Osteocyte (in vitro differentiated cells): Measurements from ENCODE around the gene PPARA. TPM values are rescaled to one million over a fixed set of nuclear protein-coding genes. Genes with fewer than 3 reads are reported as not detected.

Experiments used
- DNase-seq: peaks from one replicate; pipeline ENCODE4 v3.0.0; 2021; ENCODE audit warnings: mixed read lengths; ENCODE audit not compliant: unreplicated experiment; ENCODE audit errors: extremely low spot score
- H3K27ac Mint-ChIP-seq: one replicate; pipeline ENCODE4 v1.8.0; 2021; ENCODE audit warnings: mild to moderate bottlenecking, mixed read lengths; ENCODE audit not compliant: unreplicated experiment
- H3K27me3 Mint-ChIP-seq: one replicate; pipeline ENCODE4 v1.8.0; 2021; ENCODE audit warnings: mixed read lengths; ENCODE audit not compliant: unreplicated experiment
- H3K36me3 Mint-ChIP-seq: one replicate; pipeline ENCODE4 v1.8.0; 2021; ENCODE audit warnings: mixed read lengths; ENCODE audit not compliant: unreplicated experiment
- H3K4me1 Mint-ChIP-seq: one replicate; pipeline ENCODE4 v1.8.0; 2021; ENCODE audit warnings: mixed read lengths; ENCODE audit not compliant: unreplicated experiment
- H3K4me3 Mint-ChIP-seq: one replicate; pipeline ENCODE4 v1.8.0; 2021; ENCODE audit warnings: mild to moderate bottlenecking, moderate library complexity, mixed read lengths; ENCODE audit not compliant: unreplicated experiment
- H3K9me3 Mint-ChIP-seq: one replicate; pipeline ENCODE4 v1.8.0; 2021; ENCODE audit warnings: mixed read lengths; ENCODE audit not compliant: unreplicated experiment
- CTCF ChIP-seq: fragments of 200-600 bp; sonication (generic); IDR thresholded peaks from 2 replicates; pipeline ENCODE4 v1.5.0; 2021; ENCODE audit warnings: antibody characterized with exemption, mild to moderate bottlenecking, moderate library complexity
- total RNA-seq: library from RNA; stranded (reverse); gene quantifications from 2 replicates; pipeline ENCODE4 v1.2.1, GENCODE V29; 2021

The PPARA gene
- total RNA-seq, 1 donor from 2014 or later: 21.9 TPM

- no peak overlapping the region for H3K4me3 Mint-ChIP-seq
- TF ChIP-seq CTCF: no peak
- no peak overlapping the region for H3K27ac Mint-ChIP-seq
- H3K9me3 Mint-ChIP-seq: no peaks in the 10 kb centered on the region
- H3K4me1 Mint-ChIP-seq: no peaks in the 10 kb centered on the region
- no peaks in the 10 kb centered on the region for H3K27me3 Mint-ChIP-seq
- H3K36me3 Mint-ChIP-seq: peaks cover 34% of the 10 kb centered on the region
- no peak for DNase-seq
Observed at GRCh38 chr22:46280999-46281623, 130.8 kb downstream of the PPARA start.

- no peaks in the 10 kb centered on the region for H3K9me3 Mint-ChIP-seq
- H3K27ac Mint-ChIP-seq: no peak overlapping the region
- no peaks in the 10 kb centered on the region for H3K27me3 Mint-ChIP-seq
- DNase-seq: no peak
- no peaks in the 10 kb centered on the region for H3K4me1 Mint-ChIP-seq
- H3K36me3 Mint-ChIP-seq: peaks cover 34% of the 10 kb centered on the region
- H3K4me3 Mint-ChIP-seq: no peak overlapping the region
- no peak for TF ChIP-seq CTCF
Observed at GRCh38 chr22:46281866-46282678, 131.7 kb downstream of the PPARA start.

GRCh38 chr22:46286006-46286405 lies 135.7 kb downstream of the PPARA start:
- Mint-ChIP-seq H3K4me1 (no peaks in the 10 kb centered on the region), H3K27ac (no peak overlapping the region), H3K36me3 (peaks cover 27% of the 10 kb centered on the region), H3K4me3 (no peak overlapping the region), H3K9me3 (no peaks in the 10 kb centered on the region), H3K27me3 (no peaks in the 10 kb centered on the region)
- no peak for DNase-seq
- no peak for TF ChIP-seq CTCF

GRCh38 chr22:46286941-46287872 lies 136.9 kb downstream of the PPARA start:
- H3K9me3 Mint-ChIP-seq: peaks cover 2% of the 10 kb centered on the region
- H3K4me3 Mint-ChIP-seq: no peak overlapping the region
- no peaks in the 10 kb centered on the region for H3K27me3 Mint-ChIP-seq
- no peak for DNase-seq
- H3K27ac Mint-ChIP-seq: no peak overlapping the region
- TF ChIP-seq CTCF: no peak
- peaks cover 26% of the 10 kb centered on the region for H3K36me3 Mint-ChIP-seq
- no peaks in the 10 kb centered on the region for H3K4me1 Mint-ChIP-seq
